Measurements from ENCODE around the gene C2CD3.
"Not testable (repeated sequence)": the region's sequence is repeated elsewhere in the genome, so short reads cannot be mapped to it uniquely, and the experiment has no call there.

C2CD3 gene

DNA sequence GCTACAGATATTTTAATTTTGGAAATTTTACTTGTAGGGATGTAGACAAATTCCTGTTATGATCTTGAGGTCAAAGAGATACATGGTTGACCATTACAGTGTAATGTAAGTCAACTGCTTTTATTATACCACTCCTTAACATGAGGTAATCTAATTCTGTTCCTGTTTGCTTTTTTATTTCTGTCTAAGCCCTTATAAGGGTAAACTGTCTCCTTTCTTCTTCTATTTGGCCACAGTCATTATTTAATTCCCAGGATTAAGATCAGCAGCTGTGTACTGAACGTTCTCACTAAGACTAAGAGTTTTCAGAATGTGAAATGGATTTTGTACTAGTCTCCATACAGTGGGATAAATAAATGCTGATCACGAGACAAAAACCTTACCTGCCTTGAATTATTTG is 32.8 kb downstream of the C2CD3 start:
- H3K4me3 ChIP-seq (ENCODE audit: low read depth, low read length) = no peak overlapping the region
- TF ChIP-seq, protein P1, sequence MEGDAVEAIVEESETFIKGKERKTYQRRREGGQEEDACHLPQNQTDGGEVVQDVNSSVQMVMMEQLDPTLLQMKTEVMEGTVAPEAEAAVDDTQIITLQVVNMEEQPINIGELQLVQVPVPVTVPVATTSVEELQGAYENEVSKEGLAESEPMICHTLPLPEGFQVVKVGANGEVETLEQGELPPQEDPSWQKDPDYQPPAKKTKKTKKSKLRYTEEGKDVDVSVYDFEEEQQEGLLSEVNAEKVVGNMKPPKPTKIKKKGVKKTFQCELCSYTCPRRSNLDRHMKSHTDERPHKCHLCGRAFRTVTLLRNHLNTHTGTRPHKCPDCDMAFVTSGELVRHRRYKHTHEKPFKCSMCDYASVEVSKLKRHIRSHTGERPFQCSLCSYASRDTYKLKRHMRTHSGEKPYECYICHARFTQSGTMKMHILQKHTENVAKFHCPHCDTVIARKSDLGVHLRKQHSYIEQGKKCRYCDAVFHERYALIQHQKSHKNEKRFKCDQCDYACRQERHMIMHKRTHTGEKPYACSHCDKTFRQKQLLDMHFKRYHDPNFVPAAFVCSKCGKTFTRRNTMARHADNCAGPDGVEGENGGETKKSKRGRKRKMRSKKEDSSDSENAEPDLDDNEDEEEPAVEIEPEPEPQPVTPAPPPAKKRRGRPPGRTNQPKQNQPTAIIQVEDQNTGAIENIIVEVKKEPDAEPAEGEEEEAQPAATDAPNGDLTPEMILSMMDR (IDR thresholded peaks at IDR 0.05; ENCODE audit: insufficient read depth, low read depth, low read length, missing control alignments) = no peak
- no peak for DNase-seq (ENCODE audit: low read depth)

DNA sequence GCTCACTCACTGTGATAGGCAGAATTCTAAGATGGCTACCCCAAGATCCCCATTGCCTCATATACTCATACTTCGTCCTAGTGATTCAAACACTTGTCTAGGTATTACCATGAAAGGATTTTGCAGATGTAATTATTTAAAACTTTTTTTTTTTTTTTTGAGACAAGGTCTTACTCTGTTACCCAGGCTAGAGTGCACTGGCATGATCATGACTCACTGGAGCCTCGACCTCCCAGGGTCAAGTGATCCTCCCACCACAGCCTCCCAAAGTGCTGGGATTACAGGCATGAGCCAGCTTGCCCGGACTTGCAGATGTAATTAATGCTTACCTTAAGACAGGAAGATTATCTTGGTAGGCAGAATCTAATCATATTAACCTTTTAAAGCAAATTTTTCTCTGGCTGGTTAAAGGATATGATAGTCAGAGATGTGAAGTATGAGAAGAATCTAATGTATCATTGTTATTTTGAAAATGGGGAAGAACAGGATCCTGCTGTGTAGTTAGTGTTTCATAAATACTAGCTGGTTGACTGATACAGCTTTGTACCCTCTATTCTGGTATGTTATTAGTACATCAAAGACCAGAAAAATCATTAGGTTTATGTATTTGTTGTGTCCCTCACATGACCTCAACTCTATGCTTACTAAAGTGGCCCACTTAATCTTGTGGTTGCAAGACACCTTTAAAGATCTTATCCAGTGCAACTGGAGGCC is 35.5 kb downstream of the C2CD3 start:
- no peak overlapping the region for H3K4me3 ChIP-seq (ENCODE audit: low read depth, low read length)
- DNase-seq (ENCODE audit: low read depth) = no peak
- TF ChIP-seq, protein P1 (IDR thresholded peaks at IDR 0.05; ENCODE audit: insufficient read depth, low read depth, low read length, missing control alignments) = no peak

- TF ChIP-seq, protein P1 (IDR thresholded peaks at IDR 0.05; ENCODE audit: insufficient read depth, low read depth, low read length, missing control alignments) = no peak
- DNase-seq (ENCODE audit: low read depth) = no peak
- no peak overlapping the region for H3K4me3 ChIP-seq (ENCODE audit: low read depth, low read length)
Measured at GRCh38 chr11:74134661-74135060, 36.1 kb downstream of the C2CD3 start.

DNA sequence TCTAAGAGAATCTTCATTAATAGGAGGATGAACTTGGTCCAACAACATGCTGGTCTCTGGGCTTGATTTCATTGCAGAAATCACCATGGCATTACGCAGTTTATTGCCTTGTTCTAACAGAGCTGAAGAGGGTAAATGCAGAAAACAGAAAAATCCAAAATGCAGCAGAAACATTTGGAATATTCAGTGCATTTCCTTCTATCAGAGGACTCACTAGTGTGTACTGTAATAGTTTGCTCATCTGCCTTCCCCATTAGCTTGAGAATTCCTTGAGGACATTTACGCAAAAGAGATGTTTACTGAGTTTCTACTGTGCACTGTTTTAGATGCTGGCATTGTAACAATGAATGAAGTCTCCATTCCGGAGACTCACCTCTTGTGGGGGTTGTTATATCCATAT is 37.4 kb downstream of the C2CD3 start:
- TF ChIP-seq, protein P1 (IDR thresholded peaks at IDR 0.05; ENCODE audit: insufficient read depth, low read depth, low read length, missing control alignments) = no peak
- DNase-seq (ENCODE audit: low read depth) = no peak
- H3K4me3 ChIP-seq (ENCODE audit: low read depth, low read length) = no peak overlapping the region

DNA sequence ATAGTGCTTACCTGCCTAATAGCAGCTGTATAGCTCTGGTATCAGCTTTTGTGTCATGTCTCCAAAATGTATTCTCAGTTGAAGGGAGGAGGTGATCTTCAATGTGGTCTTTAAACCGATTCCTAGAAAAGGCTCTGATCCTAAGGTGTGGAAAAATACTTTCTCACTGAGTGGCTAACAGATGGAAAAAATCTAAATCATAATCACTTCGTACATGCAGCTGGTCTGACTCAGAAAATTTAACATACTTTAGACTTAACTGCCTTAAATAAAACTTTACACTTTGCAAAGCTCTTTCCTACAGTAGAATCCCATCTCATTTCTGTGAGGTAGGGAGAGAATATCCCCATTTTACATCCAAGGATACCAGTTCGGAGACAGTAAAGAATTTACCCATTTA is 38.0 kb downstream of the C2CD3 start:
- TF ChIP-seq, protein P1 (IDR thresholded peaks at IDR 0.05; ENCODE audit: insufficient read depth, low read depth, low read length, missing control alignments) = no peak
- no peak for DNase-seq (ENCODE audit: low read depth)

GRCh38 chr11:74129121-74129520 is 41.7 kb downstream of the C2CD3 start:
- DNase-seq (ENCODE audit: low read depth); H3K4me3 ChIP-seq (ENCODE audit: low read depth, low read length): not testable (repeated sequence)

More for the DNA sequence above, 38.0 kb downstream of the C2CD3 start:
- H3K4me3 ChIP-seq (ENCODE audit: low read depth, low read length) = no peak overlapping the region

DNA sequence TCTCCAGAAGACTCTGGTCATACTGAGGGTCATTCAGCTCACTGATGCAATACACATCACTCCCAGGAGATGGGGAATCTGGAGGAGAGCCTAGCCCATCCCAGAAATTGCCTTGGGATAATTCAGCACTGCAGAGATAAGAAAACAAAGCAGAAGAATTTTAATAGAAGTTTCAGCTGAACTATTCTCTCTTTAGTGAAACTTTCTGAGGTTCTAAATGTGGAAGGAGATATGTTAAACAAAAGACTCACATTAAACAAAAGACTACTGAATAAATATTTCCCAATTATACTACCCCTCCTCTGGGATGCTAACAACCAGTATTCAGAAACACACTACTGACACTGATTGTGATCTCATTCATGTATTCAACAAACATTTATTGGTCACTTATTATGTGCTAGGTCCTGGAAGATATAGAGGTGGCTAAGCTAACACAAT is 47.8 kb downstream of the C2CD3 start:
- H3K4me3 ChIP-seq (ENCODE audit: low read depth, low read length) = no peak overlapping the region
- DNase-seq (ENCODE audit: low read depth) = no peak
- TF ChIP-seq, protein P1 (IDR thresholded peaks at IDR 0.05; ENCODE audit: insufficient read depth, low read depth, low read length, missing control alignments) = no peak
